ENCODE data around the gene NAPEPLD.

Gene NAPEPLD

GRCh38 chr7:103132995-103133688 lies 15.8 kb downstream of the NAPEPLD start:
- TF ChIP-seq, protein P1, sequence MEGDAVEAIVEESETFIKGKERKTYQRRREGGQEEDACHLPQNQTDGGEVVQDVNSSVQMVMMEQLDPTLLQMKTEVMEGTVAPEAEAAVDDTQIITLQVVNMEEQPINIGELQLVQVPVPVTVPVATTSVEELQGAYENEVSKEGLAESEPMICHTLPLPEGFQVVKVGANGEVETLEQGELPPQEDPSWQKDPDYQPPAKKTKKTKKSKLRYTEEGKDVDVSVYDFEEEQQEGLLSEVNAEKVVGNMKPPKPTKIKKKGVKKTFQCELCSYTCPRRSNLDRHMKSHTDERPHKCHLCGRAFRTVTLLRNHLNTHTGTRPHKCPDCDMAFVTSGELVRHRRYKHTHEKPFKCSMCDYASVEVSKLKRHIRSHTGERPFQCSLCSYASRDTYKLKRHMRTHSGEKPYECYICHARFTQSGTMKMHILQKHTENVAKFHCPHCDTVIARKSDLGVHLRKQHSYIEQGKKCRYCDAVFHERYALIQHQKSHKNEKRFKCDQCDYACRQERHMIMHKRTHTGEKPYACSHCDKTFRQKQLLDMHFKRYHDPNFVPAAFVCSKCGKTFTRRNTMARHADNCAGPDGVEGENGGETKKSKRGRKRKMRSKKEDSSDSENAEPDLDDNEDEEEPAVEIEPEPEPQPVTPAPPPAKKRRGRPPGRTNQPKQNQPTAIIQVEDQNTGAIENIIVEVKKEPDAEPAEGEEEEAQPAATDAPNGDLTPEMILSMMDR (IDR thresholded peaks at IDR 0.05; ENCODE audit: insufficient read depth, low read length, missing control alignments) = no peak
- ChIA-PET POLR2A (no interaction called here), CTCF (no interaction called here)
- DNase-seq (ENCODE audit: low read depth, low spot score) = no peak
- no peak overlapping the region for H3K4me3 ChIP-seq (ENCODE audit: low read depth, low read length)

DNA sequence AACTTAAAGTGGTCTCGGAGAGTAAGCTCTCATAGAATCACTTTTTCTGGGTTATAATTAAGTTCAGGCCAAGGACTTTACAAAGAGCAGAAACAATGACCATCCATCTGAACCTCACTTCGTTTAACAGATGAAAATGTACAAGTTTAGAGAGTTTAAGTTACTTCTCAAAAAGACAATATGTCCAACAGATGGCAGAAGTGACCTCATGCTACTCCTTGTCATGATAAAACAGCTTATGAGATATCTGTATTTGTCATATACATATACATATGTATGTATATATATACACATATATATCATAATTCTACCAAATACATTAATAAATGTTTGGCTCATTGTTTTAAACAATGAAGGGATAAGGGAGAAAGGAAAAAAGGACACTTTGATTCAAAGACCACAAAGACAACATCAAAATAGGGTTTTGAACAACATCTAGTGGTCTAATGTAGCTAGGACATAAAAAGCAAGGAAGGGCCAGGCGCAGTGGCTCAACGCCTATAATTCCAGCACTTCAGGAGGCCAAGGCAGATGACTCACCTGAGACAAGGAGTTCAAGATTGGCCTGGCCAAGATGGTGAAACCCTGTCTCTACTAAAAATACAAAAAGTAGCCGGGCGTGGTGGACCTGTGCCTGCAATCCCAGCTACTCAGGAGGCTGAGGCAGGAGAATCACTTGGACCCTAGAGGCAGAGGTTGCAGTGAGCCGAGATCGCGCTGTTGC lies 17.8 kb downstream of the NAPEPLD start:
- TF ChIP-seq, protein P1 (IDR thresholded peaks at IDR 0.05; ENCODE audit: insufficient read depth, low read length, missing control alignments) = no peak
- ChIA-PET POLR2A (interaction anchor here (1.1 kb wide), 1 partner anchor 18 kb away, joined by 4 read pairs; the partner anchor contains the start of gene NAPEPLD), CTCF (interaction anchor here (0.8 to 0.9 kb wide), 2 partner anchors 10 to 56 kb away, joined by 3 read pairs; partner anchors contain the start of genes ARMC10 and FBXL13)

GRCh38 chr7:103129702-103130549 lies 19.0 kb downstream of the NAPEPLD start:
- H3K4me3 ChIP-seq (ENCODE audit: low read depth, low read length) = no peak overlapping the region
- DNase-seq (ENCODE audit: low read depth, low spot score) = no peak
- TF ChIP-seq, protein P1 (IDR thresholded peaks at IDR 0.05; ENCODE audit: insufficient read depth, low read length, missing control alignments) = no peak
- CTCF ChIA-PET = interaction anchor here (0.8 to 0.9 kb wide), 2 partner anchors 11 to 55 kb away, joined by 3 read pairs; partner anchors contain the start of genes ARMC10 and FBXL13
- POLR2A ChIA-PET = no interaction called here

More for the DNA sequence above, 17.8 kb downstream of the NAPEPLD start:
- no peak overlapping the region for H3K4me3 ChIP-seq (ENCODE audit: low read depth, low read length)
- no peak for DNase-seq (ENCODE audit: low read depth, low spot score)

GRCh38 chr7:103127006-103127405 lies 21.9 kb downstream of the NAPEPLD start:
- TF ChIP-seq, protein P1 (IDR thresholded peaks at IDR 0.05; ENCODE audit: insufficient read depth, low read length, missing control alignments) = no peak
- ChIA-PET CTCF (no interaction called here), POLR2A (no interaction called here)
- DNase-seq (ENCODE audit: low read depth, low spot score) = no peak
- H3K4me3 ChIP-seq (ENCODE audit: low read depth, low read length) = no peak overlapping the region

GRCh38 chr7:103124429-103124979 lies 24.4 kb downstream of the NAPEPLD start:
- H3K4me3 ChIP-seq (ENCODE audit: low read depth, low read length) = no peak overlapping the region
- CTCF ChIA-PET = no interaction called here
- POLR2A ChIA-PET = no interaction called here
- TF ChIP-seq, protein P1 (IDR thresholded peaks at IDR 0.05; ENCODE audit: insufficient read depth, low read length, missing control alignments) = no peak
- no peak for DNase-seq (ENCODE audit: low read depth, low spot score)
